PC-9 (cell line): ENCODE data around the gene UIMC1. TPM values are rescaled to one million over a fixed set of nuclear protein-coding genes. Genes with fewer than 3 reads are reported as not detected.

Experiments
- BruUV-seq: library from RNA; stranded (reverse); fragments of 400-500 nt; replicated peaks from 2 replicates; lab custom pipeline; 2021; lab: Mats Ljungman, UMichigan
- CTCF ChIA-PET: fragments of 300-600 bp; sonication (Branson Sonifier 250); formaldehyde crosslinking; loops from one replicate; lab custom pipeline; 2022; ENCODE audit warnings: antibody characterized with exemption; lab: Charles Lee
- POLR2A ChIA-PET: fragments of 300-600 bp; sonication (Branson Sonifier 250); formaldehyde crosslinking; loops from one replicate; lab custom pipeline; 2022; ENCODE audit warnings: antibody characterized with exemption; ENCODE audit not compliant: unreplicated experiment; lab: Charles Lee
- DNase-seq, 2 experiments: peaks; one replicate each; pipeline versions ENCODE4 v3.0.0 to v3.0.0-alpha.2; 2015 to 2022; ENCODE audit warnings: mixed read lengths in 1 of 2
- H2AFZ ChIP-seq: fragments of 200-600 bp; sonication (generic); 2 replicates; pipeline ENCODE4 v1.8.1; 2017; ENCODE audit warnings: antibody characterized with exemption
- H3F3A ChIP-seq: fragments of 200-600 bp; sonication (generic); 2 replicates; pipeline ENCODE4 v1.8.1; 2017; ENCODE audit warnings: antibody characterized with exemption, mild to moderate bottlenecking, low read depth; ENCODE audit not compliant: insufficient read depth
- H3K27ac ChIP-seq: fragments of 200-600 bp; sonication (generic); 2 replicates; pipeline ENCODE4 v1.6.1; 2016; ENCODE audit warnings: mixed run types
- H3K27me3 ChIP-seq: fragments of 200-600 bp; sonication (generic); 2 replicates; pipeline ENCODE4 v1.6.1; 2016; ENCODE audit warnings: low read depth, mixed run types; ENCODE audit not compliant: insufficient read depth
- H3K36me3 ChIP-seq: fragments of 200-600 bp; sonication (generic); 2 replicates; pipeline ENCODE4 v1.6.1; 2016; ENCODE audit warnings: low read depth, mixed run types
- H3K4me1 ChIP-seq: fragments of 200-600 bp; sonication (generic); replicated peaks from 2 replicates; pipeline ENCODE4 v1.6.1; 2016; ENCODE audit warnings: mixed run types; ENCODE audit not compliant: insufficient read depth
- H3K4me2 ChIP-seq: fragments of 200-600 bp; sonication (generic); 2 replicates; pipeline ENCODE4 v1.6.1; 2017; ENCODE audit warnings: mixed run types
- H3K4me3 ChIP-seq: fragments of 200-600 bp; sonication (generic); 2 replicates; pipeline ENCODE4 v1.6.1; 2016; ENCODE audit warnings: mixed run types
- H3K79me2 ChIP-seq: fragments of 200-600 bp; sonication (generic); 2 replicates; pipeline ENCODE4 v1.6.1; 2017; ENCODE audit warnings: low read depth, mixed run types
- H3K9me2 ChIP-seq: fragments of 200-600 bp; sonication (generic); 2 replicates; pipeline ENCODE4 v1.8.1; 2017; ENCODE audit warnings: mild to moderate bottlenecking; ENCODE audit not compliant: insufficient read depth
- H3K9me3 ChIP-seq: fragments of 200-600 bp; sonication (generic); 2 replicates; pipeline ENCODE4 v1.8.1; 2016; ENCODE audit warnings: low read depth; ENCODE audit not compliant: insufficient read depth
- H4K20me1 ChIP-seq: fragments of 200-600 bp; sonication (generic); 2 replicates; pipeline ENCODE4 v1.8.1; 2017; ENCODE audit not compliant: insufficient read depth
- CTCF ChIP-seq: fragments of 200-600 bp; sonication (generic); conservative IDR thresholded peaks from 2 replicates; pipeline ENCODE4 v1.6.1; 2017; ENCODE audit warnings: mixed run types, antibody characterized with exemption, mild to moderate bottlenecking, moderate library complexity
- EZH2 ChIP-seq: fragments of 200-600 bp; sonication (generic); IDR thresholded peaks from 2 replicates; pipeline ENCODE4 v1.8.0; 2017; ENCODE audit warnings: antibody characterized with exemption, low read depth
- intact Hi-C: fragments of 100-400 bp; cut with micrococcal nuclease; formaldehyde crosslinking; loops from one replicate; pipeline ENCODE4 v1.10.0; 2022; ENCODE audit not compliant: unreplicated experiment
- total RNA-seq: library from RNA; stranded (reverse); gene quantifications from 2 replicates; pipeline ENCODE4 v1.2.3, GENCODE V29; 2021

UIMC1 gene
- total RNA-seq, 1 experiment from 2014 or later, result 48.3 TPM

DNA sequence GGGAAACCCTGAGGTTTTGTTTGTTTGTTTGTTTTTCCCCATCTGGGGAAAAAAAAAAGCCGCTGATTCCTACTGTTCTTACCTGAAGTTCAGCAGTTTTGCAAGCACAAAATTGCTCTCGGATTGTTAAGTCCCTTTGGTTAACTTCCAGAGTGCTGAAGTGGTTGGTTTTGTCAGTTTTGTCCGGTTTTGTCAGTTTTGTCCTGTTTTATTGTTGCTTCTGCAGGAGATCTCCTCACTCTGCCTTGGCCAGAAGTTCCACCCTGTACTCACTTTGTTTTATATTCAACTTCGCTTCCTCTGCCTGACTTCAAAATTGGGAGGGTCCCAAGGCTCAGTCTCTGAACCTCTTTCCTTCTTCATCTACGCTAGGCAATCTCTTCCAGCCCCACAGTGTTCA, 30.3 kb upstream of the UIMC1 start:
- no peak overlapping the region for H2AFZ ChIP-seq
- H3K27me3 ChIP-seq, result no peaks in the 10 kb centered on the region
- no peaks in the 10 kb centered on the region for H3K9me3 ChIP-seq
- BruUV-seq, result no TSS peak
- H3K79me2 ChIP-seq, result 0 out of 2 replicates have a peak, but pooled peaks cover 7% of the 10 kb centered on the region
- DNase-seq, result no peak
- CTCF ChIA-PET, result no interaction called here
- no peaks in the 10 kb centered on the region for H3K9me2 ChIP-seq
- 0 out of 2 replicates have a peak, but pooled peaks cover 2% of the 10 kb centered on the region for H3K36me3 ChIP-seq
- TF ChIP-seq CTCF, result no peak
- no peak for TF ChIP-seq EZH2
- POLR2A ChIA-PET, result no interaction called here
- intact Hi-C loops, result no loop called here
- H3K27ac ChIP-seq, result no peak overlapping the region
- no peak overlapping the region for H3K4me3 ChIP-seq
- H3K4me1 ChIP-seq, result no peaks in the 10 kb centered on the region
- H3F3A ChIP-seq, result no peaks in the 10 kb centered on the region
- 0 out of 2 replicates have a peak, but pooled peaks cover 3% of the 10 kb centered on the region for H4K20me1 ChIP-seq
- no peak overlapping the region for H3K4me2 ChIP-seq

DNA sequence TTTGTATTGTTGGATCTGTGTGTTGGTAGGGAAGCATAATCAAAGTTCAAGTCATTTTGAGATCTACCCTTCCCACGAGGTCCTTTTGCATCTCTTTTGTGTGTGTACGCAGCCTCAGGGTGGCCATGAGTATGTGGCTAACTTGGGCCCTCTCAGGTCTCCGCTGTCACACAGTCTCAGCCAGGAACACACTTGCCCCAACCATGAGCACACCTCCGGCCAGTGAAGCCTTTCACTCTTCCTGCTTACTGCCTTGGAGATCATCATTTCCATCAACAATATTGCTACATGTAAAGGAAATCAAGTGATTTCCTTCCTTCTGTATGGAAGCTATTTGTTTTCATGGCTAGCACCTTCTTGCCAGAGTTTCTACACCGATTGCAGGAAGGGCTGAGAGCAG, 29.9 kb upstream of the UIMC1 start:
- POLR2A ChIA-PET, result interaction anchor here (0.7 kb wide), 1 partner anchor 1031 kb away, joined by 12 read pairs; no protein-coding TSS in a partner anchor

GRCh38 chr5:177035976-177036375, 29.4 kb upstream of the UIMC1 start:
- CTCF ChIA-PET, result no interaction called here

More for the DNA sequence above, 29.9 kb upstream of the UIMC1 start:
- no TSS peak for BruUV-seq
- Histone ChIP-seq H3K79me2 (0 out of 2 replicates have a peak, but pooled peaks cover 7% of the 10 kb centered on the region), H3K36me3 (no peaks in the 10 kb centered on the region), H3K9me2 (no peaks in the 10 kb centered on the region), H3K27ac (no peak overlapping the region), H3F3A (no peaks in the 10 kb centered on the region), H3K9me3 (no peaks in the 10 kb centered on the region), H3K4me3 (no peak overlapping the region), H3K4me1 (no peaks in the 10 kb centered on the region), H3K4me2 (no peak overlapping the region), H4K20me1 (0 out of 2 replicates have a peak, but pooled peaks cover 3% of the 10 kb centered on the region), H3K27me3 (no peaks in the 10 kb centered on the region), H2AFZ (no peak overlapping the region)
- intact Hi-C loops, result no loop called here
- CTCF ChIA-PET, result no interaction called here
- no peak for DNase-seq
- TF ChIP-seq CTCF (no peak), EZH2 (no peak)

More at GRCh38 chr5:177035976-177036375, 29.4 kb upstream of the UIMC1 start:
- Histone ChIP-seq H3K4me1 (no peaks in the 10 kb centered on the region), H3F3A (no peaks in the 10 kb centered on the region), H3K36me3 (no peaks in the 10 kb centered on the region), H3K9me3 (no peaks in the 10 kb centered on the region), H3K4me2 (no peak overlapping the region), H3K27ac (no peak overlapping the region), H3K27me3 (no peaks in the 10 kb centered on the region), H3K9me2 (no peaks in the 10 kb centered on the region), H4K20me1 (0 out of 2 replicates have a peak, but pooled peaks cover 3% of the 10 kb centered on the region), H3K4me3 (no peak overlapping the region), H2AFZ (no peak overlapping the region), H3K79me2 (peaks cover 7% of the 10 kb centered on the region; the same call in 1 of the 2 replicates)
- no TSS peak for BruUV-seq
- POLR2A ChIA-PET, result interaction anchor here (0.7 kb wide), 1 partner anchor 1030 kb away, joined by 12 read pairs; no protein-coding TSS in a partner anchor
- no peak for DNase-seq
- intact Hi-C loops, result no loop called here
- TF ChIP-seq EZH2 (no peak), CTCF (no peak)
